ENCODE data around the gene LIN52. TPM values are rescaled to one million over a fixed set of nuclear protein-coding genes. Genes with fewer than 3 reads are reported as not detected.

LIN52 gene
- total and polyA plus RNA-seq, 2 donors (not counting 3 experiments of a cell fraction or from before 2014, with no cell fraction given) = 6.6 to 9.7 TPM

DNA sequence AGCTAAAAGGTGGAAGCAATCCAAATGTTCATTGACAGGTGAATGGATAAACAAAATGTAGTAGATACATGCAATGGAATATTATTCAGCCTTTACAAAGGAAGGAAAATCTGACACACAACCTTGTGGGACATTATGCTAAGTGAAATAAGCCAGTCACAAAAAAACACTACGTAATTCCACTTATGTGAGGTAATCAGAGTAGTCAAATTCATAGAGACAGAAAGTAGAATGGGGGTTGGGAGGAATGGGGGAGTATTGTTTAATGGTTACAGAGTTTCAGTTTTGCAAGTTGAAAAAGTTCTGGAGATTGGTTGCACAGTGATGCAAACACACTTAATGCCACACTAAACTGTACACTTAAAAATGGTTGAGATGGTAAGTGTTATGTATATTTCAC is 62.8 kb downstream of the LIN52 start:
- H3K36me3 ChIP-seq (ENCODE audit: control insufficient read depth in 2 of 2, extremely low read depth in 1 of 2, insufficient read depth in 2 of 2, low read length in 2 of 2) = no peaks in the 10 kb centered on the region
- no peak for DNase-seq (ENCODE audit: low read depth, low spot score)
- intact Hi-C loops (cut with micrococcal nuclease) (no loop called here), dilution Hi-C loops (cut with MboI; ENCODE audit: extremely low pct_ligation_motif_present, low sequenced_read_pairs) (no loop called here)
- TF ChIP-seq, protein P1, sequence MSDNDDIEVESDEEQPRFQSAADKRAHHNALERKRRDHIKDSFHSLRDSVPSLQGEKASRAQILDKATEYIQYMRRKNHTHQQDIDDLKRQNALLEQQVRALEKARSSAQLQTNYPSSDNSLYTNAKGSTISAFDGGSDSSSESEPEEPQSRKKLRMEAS (IDR thresholded peaks at IDR 0.05; ENCODE audit: insufficient read depth, insufficient read length) = no peak
- TF ChIP-seq GATA2 (IDR thresholded peaks at IDR 0.05; ENCODE audit: insufficient read depth, insufficient read length, low read depth, low read length) = no peak
- no peak for TF ChIP-seq POLR2A (IDR thresholded peaks at IDR 0.05; ENCODE audit: low read depth, low read length)
- no peak for TF ChIP-seq JUN (IDR thresholded peaks at IDR 0.05; ENCODE audit: borderline replicate concordance, insufficient read depth, insufficient read length, low read depth)
- TF ChIP-seq, protein P2, sequence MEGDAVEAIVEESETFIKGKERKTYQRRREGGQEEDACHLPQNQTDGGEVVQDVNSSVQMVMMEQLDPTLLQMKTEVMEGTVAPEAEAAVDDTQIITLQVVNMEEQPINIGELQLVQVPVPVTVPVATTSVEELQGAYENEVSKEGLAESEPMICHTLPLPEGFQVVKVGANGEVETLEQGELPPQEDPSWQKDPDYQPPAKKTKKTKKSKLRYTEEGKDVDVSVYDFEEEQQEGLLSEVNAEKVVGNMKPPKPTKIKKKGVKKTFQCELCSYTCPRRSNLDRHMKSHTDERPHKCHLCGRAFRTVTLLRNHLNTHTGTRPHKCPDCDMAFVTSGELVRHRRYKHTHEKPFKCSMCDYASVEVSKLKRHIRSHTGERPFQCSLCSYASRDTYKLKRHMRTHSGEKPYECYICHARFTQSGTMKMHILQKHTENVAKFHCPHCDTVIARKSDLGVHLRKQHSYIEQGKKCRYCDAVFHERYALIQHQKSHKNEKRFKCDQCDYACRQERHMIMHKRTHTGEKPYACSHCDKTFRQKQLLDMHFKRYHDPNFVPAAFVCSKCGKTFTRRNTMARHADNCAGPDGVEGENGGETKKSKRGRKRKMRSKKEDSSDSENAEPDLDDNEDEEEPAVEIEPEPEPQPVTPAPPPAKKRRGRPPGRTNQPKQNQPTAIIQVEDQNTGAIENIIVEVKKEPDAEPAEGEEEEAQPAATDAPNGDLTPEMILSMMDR (IDR thresholded peaks at IDR 0.05; ENCODE audit: extremely low read depth in 1 of 2, insufficient read depth in 1 of 2, low read depth in 1 of 2, low read length in 2 of 2) = no peak
- TF ChIP-seq MYC (IDR thresholded peaks at IDR 0.05; ENCODE audit: low read depth, low read length) = no peak
- TF ChIP-seq FOS (IDR thresholded peaks at IDR 0.05; ENCODE audit: borderline replicate concordance, insufficient read depth, low read length) = no peak
- TF ChIP-seq POLR2AphosphoS5 (IDR thresholded peaks at IDR 0.05; ENCODE audit: insufficient read depth, low read depth, low read length) = no peak
- TF ChIP-seq EZH2 (IDR thresholded peaks at IDR 0.05; ENCODE audit: borderline replicate concordance, low read depth, low read length, severe bottlenecking) = no peak
- H4K20me1 ChIP-seq (replicated peaks; ENCODE audit: control insufficient read depth, extremely low read depth, insufficient read depth, low read length) = no peaks in the 10 kb centered on the region
- H3K79me2 ChIP-seq (ENCODE audit: control insufficient read depth, insufficient read depth, low read length) = no peaks in the 10 kb centered on the region
- no peaks in the 10 kb centered on the region for H3K27me3 ChIP-seq (ENCODE audit: control insufficient read depth in 2 of 2, insufficient read depth in 2 of 2, low read length in 2 of 2)
- H3K9me3 ChIP-seq (replicated peaks; ENCODE audit: control insufficient read depth, insufficient read depth, low read length) = no peaks in the 10 kb centered on the region
- POLR2A ChIA-PET = no interaction called here
- H3K4me2 ChIP-seq (ENCODE audit: insufficient read depth, low read length) = no peak overlapping the region
- CTCF ChIA-PET = no interaction called here
- no peak overlapping the region for H2AFZ ChIP-seq (ENCODE audit: low read depth, low read length)
- no peaks in the 10 kb centered on the region for H3K9me1 ChIP-seq (replicated peaks; ENCODE audit: control insufficient read depth, extremely low read depth, insufficient read depth, low read length)
- no peak overlapping the region for H3K9ac ChIP-seq (replicated peaks; ENCODE audit: extremely low read depth, insufficient read depth, low read length)
- no peak for FAIRE-seq
- H3K27ac ChIP-seq (ENCODE audit: insufficient read depth, low read depth, low read length) = no peak overlapping the region
- BruUV-seq (replicated peaks) = no TSS peak
- H3K4me1 ChIP-seq (ENCODE audit: control insufficient read depth, extremely low read depth, insufficient read depth, low read length) = no peaks in the 10 kb centered on the region
- no peak overlapping the region for H3K4me3 ChIP-seq (replicated peaks in 1 of 3; ENCODE audit: insufficient read depth in 1 of 3, low read depth in 1 of 3, low read length in 3 of 3)

All from endothelial cell of umbilical vein (primary cell).